GM20000 (cell line): Measurements from ENCODE around the gene LRRC2.
"Not testable (repeated sequence)": the region's sequence is repeated elsewhere in the genome, so short reads cannot be mapped to it uniquely, and the experiment has no call there.

Experiments used
- DNase-seq: peaks from one replicate; pipeline ENCODE4 v3.0.0; 2012; ENCODE audit warnings: low spot score
- CTCF ChIP-seq: IDR thresholded peaks from 2 replicates; pipeline ENCODE4 v1.5.1; 2012; ENCODE audit warnings: mild to moderate bottlenecking, control low read depth; ENCODE audit errors: extremely low read depth, missing control alignments

The LRRC2 gene

DNA sequence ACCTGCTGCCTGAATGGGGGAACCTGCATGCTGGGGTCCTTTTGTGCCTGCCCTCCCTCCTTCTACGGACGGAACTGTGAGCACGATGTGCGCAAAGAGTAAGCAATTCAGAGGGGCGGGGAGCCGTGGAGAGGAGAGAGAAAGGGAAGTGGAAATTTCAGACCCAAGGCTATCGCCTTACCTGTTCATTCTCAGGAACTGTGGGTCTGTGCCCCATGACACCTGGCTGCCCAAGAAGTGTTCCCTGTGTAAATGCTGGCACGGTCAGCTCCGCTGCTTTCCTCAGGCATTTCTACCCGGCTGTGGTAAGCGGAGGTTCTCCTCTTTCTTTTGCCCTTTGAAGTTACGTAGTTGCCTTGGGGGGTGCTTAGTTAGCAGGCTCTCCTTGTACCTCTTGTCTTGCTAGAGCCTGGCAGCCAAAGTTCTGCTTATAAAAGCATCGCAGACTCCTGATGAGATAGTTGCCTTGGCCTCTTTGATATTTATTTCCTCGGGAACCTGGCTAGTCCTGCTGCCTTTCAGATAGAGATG lies 13.7 kb upstream of the LRRC2 start:
- no peak for DNase-seq
- TF ChIP-seq CTCF, result no peak

- no peak for DNase-seq
- TF ChIP-seq CTCF, result no peak
These were observed 13.1 kb upstream of the LRRC2 start for GRCh38 chr3:46578973-46579755.

DNA sequence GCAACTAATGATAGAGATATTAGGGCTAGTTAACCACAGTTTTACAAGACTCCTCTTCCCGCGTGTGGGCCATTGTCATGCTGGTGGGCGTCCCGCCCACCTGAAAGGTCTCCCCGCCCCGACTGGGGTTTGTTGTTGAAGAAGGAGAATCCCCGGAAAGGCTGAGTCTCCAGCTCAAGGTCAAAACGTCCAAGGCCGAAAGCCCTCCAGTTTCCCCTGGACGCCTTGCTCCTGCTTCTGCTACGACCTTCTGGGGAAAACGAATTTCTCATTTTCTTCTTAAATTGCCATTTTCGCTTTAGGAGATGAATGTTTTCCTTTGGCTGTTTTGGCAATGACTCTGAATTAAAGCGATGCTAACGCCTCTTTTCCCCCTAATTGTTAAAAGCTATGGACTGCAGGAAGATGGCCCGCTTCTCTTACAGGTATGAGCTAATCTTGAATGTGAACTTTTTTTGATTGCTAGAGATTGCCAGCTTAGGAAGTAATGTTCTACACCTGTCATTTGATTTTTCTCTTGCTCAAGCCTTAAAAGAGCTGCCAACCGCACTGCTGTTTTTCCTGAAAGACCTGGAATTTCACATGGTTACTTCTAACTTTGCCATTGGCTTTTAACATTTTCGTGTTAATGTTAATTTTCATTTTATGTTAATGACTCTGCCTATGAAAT lies 11.6 kb upstream of the LRRC2 start:
- DNase-seq, result not testable (repeated sequence)

DNA sequence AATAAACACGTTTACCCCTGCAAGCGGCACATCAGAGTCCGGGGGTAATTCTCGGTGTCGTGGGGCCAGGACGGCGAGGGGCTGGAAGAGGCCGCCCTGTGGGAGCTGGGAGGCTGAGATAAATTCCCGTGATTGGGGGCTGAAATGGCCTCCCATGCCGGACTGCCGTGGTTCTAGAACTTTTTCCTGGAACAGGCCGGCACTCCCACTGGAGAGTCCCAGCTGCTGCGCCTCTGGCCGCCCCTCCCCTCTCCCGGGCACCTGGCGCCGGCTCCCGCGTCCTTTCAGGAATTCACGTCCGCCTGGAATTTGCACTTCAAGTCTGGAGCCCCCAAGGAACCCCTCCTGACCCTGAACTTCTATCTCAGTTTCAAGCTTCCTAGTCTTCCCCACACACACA lies 10.8 kb upstream of the LRRC2 start:
- TF ChIP-seq CTCF, result no peak

GRCh38 chr3:46576386-46576785 lies 10.3 kb upstream of the LRRC2 start:
- no peak for TF ChIP-seq CTCF
- no peak for DNase-seq

More for the DNA sequence above, 10.8 kb upstream of the LRRC2 start:
- DNase-seq, result no peak

DNA sequence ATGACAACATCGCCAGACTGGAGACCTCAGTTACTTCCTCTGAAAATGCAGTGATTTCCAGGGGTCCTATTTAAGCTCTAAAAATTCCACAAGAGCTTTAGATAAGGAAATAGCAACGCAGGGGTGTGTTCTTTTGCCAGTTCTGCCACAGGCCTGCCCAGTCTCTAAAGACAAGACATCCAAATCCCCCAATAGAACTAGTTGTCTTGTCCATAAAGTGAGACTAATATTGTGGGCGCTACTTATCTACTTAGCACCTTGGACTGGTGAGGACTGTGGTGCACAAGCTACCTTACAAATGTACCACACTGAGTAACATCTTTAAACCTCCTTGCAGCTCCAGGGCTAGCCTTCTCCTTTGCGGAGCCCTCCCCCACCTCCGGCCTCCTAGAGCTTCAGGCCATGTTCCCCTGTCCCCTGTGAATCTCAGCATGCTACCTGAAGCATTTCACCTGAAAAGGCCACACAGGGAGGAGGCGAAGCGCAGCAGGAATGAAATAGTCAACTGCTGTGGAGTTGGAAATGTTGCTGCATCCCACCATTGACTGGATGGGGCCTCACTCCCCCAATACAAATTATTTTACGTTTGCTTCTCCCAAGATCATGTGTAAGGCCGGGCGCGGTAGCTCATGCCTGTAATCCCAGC lies 9.6 kb upstream of the LRRC2 start:
- TF ChIP-seq CTCF, result no peak

DNA sequence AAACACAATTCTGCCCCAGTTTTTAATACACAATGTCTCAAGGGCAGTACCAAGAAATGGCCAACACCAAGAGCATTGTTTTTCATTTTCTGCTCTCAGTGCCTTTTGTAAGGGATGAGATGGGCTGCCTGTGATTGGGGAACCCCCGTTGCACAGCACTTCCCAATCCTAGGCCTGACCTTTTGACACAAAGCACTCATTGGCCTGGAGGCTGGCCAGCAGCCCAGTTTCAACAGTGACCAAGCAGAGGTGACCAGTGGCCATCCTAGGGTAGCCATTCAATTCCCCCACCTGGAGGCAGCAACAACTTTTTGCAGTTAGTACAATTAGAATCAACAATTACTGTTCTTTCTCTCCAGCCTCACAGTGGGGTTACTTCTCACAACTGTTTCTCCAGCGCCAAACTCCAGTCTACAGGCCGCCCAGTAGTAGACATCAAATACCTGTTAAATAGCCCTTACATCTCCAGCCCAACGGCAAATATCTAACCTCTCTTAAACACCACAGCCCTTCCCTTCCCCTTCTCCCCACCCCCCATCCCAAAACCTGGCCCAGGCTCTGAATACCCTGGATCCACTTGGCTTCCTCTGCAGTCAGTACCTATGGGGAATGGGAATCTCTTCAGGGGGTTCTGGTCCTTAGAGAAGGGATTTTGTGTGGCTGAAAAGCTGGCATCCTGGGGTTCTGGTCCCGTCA lies 8.9 kb upstream of the LRRC2 start:
- no peak for DNase-seq
- TF ChIP-seq CTCF, result no peak

More for the DNA sequence above, 9.6 kb upstream of the LRRC2 start:
- DNase-seq, result no peak
